ENCODE results near the gene KRTAP5-4.

The KRTAP5-4 gene

GRCh38 chr11:1572197-1573076 lies 49.5 kb downstream of the KRTAP5-4 start, which contains the start of gene DUSP8:
TSS of gene DUSP8 (minus strand) at chr11:1572271. CDS start at chr11:1565826, 6,445 bp downstream.
- peak; percentile 82 to 83 for DNase-seq (ENCODE audit: low read depth in 2 of 2)

GRCh38 chr11:1571760-1572196 lies 50.2 kb downstream of the KRTAP5-4 start:
- no peak for DNase-seq (ENCODE audit: low read depth in 2 of 2)
